SJSA1 (cell line): Measurements from ENCODE around the gene NPAS3. TPM values are rescaled to one million over a fixed set of nuclear protein-coding genes. Genes with fewer than 3 reads are reported as not detected.

Experiments
- DNase-seq, 2 experiments: peaks; one replicate each; pipeline ENCODE4 v3.0.0-alpha.2; 2015 to 2020; ENCODE audit warnings: low spot score in 2 of 2, low read depth in 1 of 2
- H3K27ac ChIP-seq: fragments of 250-450 bp; sonication (Bioruptor Pico); 2 replicates; pipeline ENCODE4 v1.5.1; 2020; ENCODE audit warnings: mild to moderate bottlenecking, moderate library complexity
- H3K27me3 ChIP-seq: fragments of 250-450 bp; sonication (Bioruptor Pico); replicated peaks from 2 replicates; pipeline ENCODE4 v1.5.1; 2020; ENCODE audit warnings: mild to moderate bottlenecking, moderate library complexity
- H3K36me3 ChIP-seq: fragments of 250-450 bp; sonication (Bioruptor Pico); 2 replicates; pipeline ENCODE4 v1.5.1; 2020; ENCODE audit warnings: mild to moderate bottlenecking
- H3K4me1 ChIP-seq: fragments of 250-450 bp; sonication (Bioruptor Pico); replicated peaks from 2 replicates; pipeline ENCODE4 v1.6.1; 2021; ENCODE audit warnings: mild to moderate bottlenecking
- H3K4me3 ChIP-seq: fragments of 250-450 bp; sonication (Bioruptor Pico); 2 replicates; pipeline ENCODE4 v1.5.1; 2020; ENCODE audit warnings: mild to moderate bottlenecking
- H3K9me3 ChIP-seq: fragments of 250-450 bp; sonication (Bioruptor Pico); replicated peaks from 2 replicates; pipeline ENCODE4 v1.5.1; 2020; ENCODE audit warnings: mild to moderate bottlenecking
- total RNA-seq: library from RNA; depleted of rRNA; stranded (reverse); fragments of >200 nt; shearing (Covaris generic); gene quantifications from 2 replicates; pipeline ENCODE4 v1.2.3, GENCODE V29; 2014

Gene NPAS3
- total RNA-seq, 1 experiment from 2014 or later, result 0.26 TPM

DNA sequence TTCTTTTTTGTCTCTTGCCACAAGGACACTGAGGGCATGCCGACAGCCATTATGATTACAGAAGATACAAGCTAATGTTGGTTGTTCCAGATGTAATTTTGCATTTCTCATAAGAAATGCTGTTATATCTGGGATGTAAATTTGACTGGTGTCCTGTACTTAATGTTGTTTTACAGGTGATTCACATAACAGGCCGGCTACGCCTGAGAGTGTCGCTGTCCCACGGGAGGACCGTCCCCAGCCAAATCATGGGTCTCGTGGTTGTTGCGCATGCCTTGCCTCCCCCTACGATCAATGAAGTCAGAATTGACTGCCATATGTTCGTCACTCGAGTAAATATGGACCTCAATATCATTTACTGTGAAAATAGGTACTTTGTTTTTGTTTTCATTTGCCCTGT is 835.5 kb downstream of the NPAS3 start:
- DNase-seq, result no peak
- Histone ChIP-seq H3K9me3 (no peaks in the 10 kb centered on the region), H3K36me3 (no peaks in the 10 kb centered on the region), H3K4me3 (no peak overlapping the region), H3K27ac (no peak overlapping the region), H3K27me3 (no peaks in the 10 kb centered on the region), H3K4me1 (peaks cover 7% of the 10 kb centered on the region)

DNA sequence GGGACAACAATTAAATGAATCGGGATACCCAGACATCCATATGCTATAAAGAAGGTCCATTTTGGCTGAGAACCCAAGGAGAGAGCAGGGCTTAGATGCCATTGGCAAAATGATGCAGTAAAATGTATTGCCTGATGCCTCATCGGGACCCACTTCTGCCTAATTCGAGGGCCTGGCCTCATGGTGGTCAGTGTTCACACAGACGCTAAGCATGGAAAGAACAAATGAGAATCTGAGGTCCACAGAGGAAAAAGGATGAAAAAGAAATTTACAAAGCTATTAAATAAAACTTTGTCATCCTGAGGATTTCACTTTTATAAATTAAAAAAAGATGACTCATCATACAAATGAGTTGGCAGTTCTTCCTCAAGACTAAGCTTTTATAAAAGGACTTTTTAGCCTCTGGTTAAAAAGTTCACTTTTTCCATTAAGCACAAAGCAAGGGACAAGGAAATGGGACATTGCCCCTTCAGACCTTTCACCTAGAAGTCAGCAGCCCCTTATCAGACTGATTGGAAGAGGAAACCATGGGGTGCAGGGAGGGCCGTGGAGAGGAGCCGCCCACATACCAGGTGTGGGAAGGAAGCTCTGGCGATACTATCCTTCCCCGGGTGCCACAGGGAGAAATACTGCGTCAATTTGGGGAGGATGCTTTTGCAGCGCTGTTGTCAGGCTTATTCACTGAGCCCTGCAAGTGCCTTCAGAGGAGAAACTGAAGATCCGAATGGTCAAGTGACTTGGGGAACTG is 836.2 kb downstream of the NPAS3 start:
- H3K4me3 ChIP-seq, result no peak overlapping the region
- no peak for DNase-seq
- no peaks in the 10 kb centered on the region for H3K27me3 ChIP-seq
- H3K4me1 ChIP-seq, result peaks cover 7% of the 10 kb centered on the region
- no peak overlapping the region for H3K27ac ChIP-seq
- no peaks in the 10 kb centered on the region for H3K9me3 ChIP-seq
- H3K36me3 ChIP-seq, result no peaks in the 10 kb centered on the region

DNA sequence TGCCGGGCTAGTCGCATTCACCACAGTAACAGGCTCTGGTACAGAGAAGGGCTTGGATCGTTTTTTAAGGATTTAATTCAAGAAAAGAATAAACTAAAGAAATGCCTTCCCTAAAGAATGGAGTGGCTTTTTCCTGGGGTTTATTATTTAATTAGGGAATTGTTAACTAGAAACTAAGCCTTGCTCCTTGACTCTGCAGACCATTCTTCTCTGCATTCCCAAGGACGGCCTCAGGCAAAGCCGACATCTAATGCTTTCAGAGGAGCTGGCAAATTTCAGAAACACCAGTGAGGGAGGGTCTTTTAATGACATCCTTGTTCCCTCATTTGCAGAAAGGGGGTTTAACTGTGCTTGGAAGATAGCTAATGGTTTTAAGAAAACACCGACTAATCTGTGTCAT is 838.2 kb downstream of the NPAS3 start:
- no peaks in the 10 kb centered on the region for H3K36me3 ChIP-seq
- H3K9me3 ChIP-seq, result no peaks in the 10 kb centered on the region
- H3K27me3 ChIP-seq, result no peaks in the 10 kb centered on the region
- DNase-seq, result no peak
- no peak overlapping the region for H3K27ac ChIP-seq
- peaks cover 19% of the 10 kb centered on the region for H3K4me1 ChIP-seq
- no peak overlapping the region for H3K4me3 ChIP-seq

DNA sequence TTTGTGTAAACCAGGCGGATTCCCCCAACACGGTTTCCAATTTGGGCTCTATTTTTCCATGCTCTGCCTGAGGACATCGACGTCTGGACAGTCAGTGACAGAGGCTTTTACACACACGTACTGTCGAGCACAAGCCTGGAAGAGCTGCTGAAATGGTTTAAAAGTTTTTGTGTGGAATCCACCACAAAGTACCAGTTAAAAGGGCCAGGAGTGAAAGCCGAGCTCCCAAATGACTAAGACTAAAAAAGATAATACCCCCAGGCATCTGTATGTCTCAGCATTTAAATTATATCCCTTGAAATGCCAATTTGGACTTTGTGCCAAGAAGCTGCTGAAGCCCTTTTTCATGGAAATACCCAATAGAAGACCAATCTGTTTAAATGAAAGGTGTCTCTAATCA is 839.0 kb downstream of the NPAS3 start:
- no peaks in the 10 kb centered on the region for H3K27me3 ChIP-seq

DNA sequence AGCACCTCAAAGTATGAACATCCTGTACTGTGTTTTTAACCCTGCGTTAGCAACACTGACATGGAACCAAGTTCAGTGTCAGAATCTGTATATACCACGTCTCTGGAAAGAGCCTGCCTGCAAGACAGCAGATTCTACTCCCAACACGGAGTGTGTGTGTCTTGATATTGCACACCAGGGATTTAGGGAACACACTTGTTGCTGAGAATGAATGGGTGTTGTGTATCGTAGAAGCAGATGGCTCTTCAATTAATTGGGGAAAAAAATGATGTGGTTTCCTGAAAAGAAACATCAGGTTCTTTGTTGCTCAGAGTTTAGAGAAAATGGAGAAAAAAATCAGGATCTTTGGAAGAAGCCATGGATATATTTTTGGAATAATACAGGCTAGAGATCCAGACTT is 841.4 kb downstream of the NPAS3 start:
- no peaks in the 10 kb centered on the region for H3K27me3 ChIP-seq
- peaks cover 14% of the 10 kb centered on the region for H3K4me1 ChIP-seq
- no peak overlapping the region for H3K4me3 ChIP-seq
- no peak overlapping the region for H3K27ac ChIP-seq
- H3K36me3 ChIP-seq, result no peaks in the 10 kb centered on the region
- H3K9me3 ChIP-seq, result no peaks in the 10 kb centered on the region
- no peak for DNase-seq

More for the DNA sequence above, 839.0 kb downstream of the NPAS3 start:
- DNase-seq, result no peak
- peaks cover 19% of the 10 kb centered on the region for H3K4me1 ChIP-seq
- no peaks in the 10 kb centered on the region for H3K9me3 ChIP-seq
- H3K27ac ChIP-seq, result no peak overlapping the region
- H3K36me3 ChIP-seq, result no peaks in the 10 kb centered on the region
- no peak overlapping the region for H3K4me3 ChIP-seq

DNA sequence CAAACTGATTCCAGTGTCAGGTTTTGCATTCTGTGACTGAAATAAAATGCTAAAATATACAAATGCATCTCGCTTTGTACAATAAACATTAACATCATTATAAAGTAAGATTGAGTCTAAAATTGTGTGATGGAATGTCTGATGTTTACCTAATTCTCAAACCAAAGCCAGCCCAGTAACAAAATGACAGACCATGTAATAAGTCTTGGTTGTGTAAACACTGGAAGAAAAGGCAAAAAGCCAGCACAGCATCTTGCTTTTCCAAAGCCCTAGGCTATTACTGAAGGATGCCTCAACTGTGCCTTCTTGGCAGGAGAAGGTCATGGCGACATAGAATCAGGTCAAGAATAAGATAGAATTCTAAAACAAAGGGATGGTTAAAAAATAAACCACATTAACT is 842.6 kb downstream of the NPAS3 start:
- H3K9me3 ChIP-seq, result no peaks in the 10 kb centered on the region
- H3K4me1 ChIP-seq, result peaks cover 13% of the 10 kb centered on the region
- peak in 1 of 2 experiments; percentile 29 for DNase-seq
- H3K27me3 ChIP-seq, result no peaks in the 10 kb centered on the region
- H3K4me3 ChIP-seq, result no peak overlapping the region
- no peaks in the 10 kb centered on the region for H3K36me3 ChIP-seq
- H3K27ac ChIP-seq, result no peak overlapping the region

DNA sequence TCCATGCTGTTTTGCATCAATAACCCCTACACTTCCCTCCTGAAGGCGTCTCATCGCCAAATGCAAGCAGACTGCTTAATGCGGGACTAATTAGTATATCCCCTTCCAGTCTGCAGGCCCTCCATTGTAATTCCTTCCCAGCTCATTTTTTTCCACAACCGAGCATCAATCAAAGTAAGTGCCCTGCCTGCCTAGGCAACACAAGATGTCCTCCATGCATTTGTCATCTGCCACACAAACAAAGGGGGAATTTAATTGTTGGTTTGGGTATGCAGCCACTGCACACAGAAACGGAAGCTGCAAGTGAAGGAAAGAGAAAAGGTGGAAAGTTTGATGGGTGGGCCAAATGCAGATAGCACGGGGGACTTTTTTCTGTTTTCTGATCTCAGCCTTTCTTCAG is 844.2 kb downstream of the NPAS3 start:
- Histone ChIP-seq H3K27ac (no peak overlapping the region), H3K27me3 (no peaks in the 10 kb centered on the region), H3K36me3 (no peaks in the 10 kb centered on the region), H3K9me3 (no peaks in the 10 kb centered on the region), H3K4me3 (no peak overlapping the region), H3K4me1 (peaks cover 13% of the 10 kb centered on the region)
- DNase-seq, result no peak

DNA sequence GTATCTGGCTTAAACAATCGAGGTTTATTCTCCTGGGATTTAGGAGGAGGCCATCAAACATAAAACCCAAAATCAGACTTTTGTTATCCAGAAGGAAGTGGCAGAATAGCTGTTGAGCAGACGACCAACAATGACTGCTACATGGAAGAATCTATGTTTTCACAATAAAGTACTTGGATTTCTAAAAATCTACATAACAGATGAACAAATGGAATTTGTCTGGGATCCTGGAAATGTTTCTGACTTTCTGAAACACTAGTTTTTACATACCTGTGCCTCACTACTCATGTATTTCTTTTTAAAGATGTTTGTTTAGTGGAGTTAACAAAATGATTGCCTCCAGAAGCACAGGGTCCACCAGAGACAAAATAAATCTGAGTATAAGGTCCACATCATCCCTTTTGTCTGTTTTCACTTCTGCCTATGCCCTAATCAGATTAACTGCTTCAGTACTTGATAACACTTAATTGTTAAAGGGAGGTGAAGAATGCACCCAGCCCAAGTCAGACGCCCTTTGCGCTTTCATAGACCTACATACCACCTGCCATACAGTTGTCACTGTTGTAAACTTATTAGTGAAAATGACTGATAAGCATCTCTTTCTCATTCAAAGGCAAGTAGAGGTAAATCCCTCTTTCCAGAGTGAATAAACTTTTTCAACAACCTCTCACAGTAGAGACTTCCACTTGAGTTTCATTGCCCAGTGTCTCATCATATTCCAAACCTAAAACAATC is 847.6 kb downstream of the NPAS3 start:
- Histone ChIP-seq H3K36me3 (no peaks in the 10 kb centered on the region), H3K9me3 (no peaks in the 10 kb centered on the region), H3K4me3 (no peak overlapping the region), H3K27me3 (no peaks in the 10 kb centered on the region), H3K27ac (no peak overlapping the region), H3K4me1 (peaks cover 3% of the 10 kb centered on the region)
- DNase-seq, result no peak

DNA sequence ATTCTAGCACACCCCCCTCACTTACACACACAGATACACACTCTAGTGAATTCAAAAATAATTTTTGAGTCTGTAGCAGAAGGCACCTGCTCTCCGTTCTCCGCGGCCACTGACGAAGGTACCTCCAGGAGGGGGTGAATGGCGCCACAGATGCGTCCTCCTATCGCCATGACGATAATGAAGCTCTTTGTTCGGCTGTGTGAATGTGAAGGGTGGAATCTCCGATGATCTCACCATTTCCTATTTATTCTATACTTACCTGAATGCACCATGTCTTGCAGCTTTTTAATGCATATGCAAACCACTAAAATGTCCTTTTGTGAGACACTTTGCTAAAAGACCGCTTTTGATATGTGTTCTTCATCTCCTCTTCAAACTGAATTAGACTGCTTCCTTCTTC is 849.5 kb downstream of the NPAS3 start:
- H3K9me3 ChIP-seq, result no peaks in the 10 kb centered on the region
- H3K4me3 ChIP-seq, result no peak overlapping the region
- H3K27me3 ChIP-seq, result no peaks in the 10 kb centered on the region
- H3K27ac ChIP-seq, result no peak overlapping the region
- no peak for DNase-seq
- H3K4me1 ChIP-seq, result no peaks in the 10 kb centered on the region; the same call in 1 of the 2 replicates
- H3K36me3 ChIP-seq, result no peaks in the 10 kb centered on the region

DNA sequence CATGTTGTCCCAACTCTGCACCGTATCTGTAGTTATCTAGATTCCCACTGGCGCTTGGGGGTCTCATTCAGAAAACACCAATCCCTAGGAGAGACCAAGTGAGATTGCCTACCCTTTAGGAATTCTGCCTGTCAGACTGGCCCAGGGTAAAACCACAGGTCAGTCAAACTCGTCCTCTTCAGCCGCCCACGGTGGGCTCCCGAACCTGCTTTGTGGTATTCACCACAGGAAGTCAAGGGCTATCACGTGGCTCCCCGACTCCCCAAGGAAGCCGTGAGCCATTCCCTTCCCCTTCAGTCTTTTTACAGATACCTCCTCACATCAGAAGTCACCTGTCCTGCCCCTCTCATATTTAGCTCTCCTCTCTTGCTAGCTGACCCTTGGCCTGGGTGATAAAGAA is 852.3 kb downstream of the NPAS3 start:
- no peaks in the 10 kb centered on the region for H3K36me3 ChIP-seq
- H3K27me3 ChIP-seq, result no peaks in the 10 kb centered on the region
- DNase-seq, result no peak
- no peak overlapping the region for H3K4me3 ChIP-seq
- no peaks in the 10 kb centered on the region; the same call in 1 of the 2 replicates for H3K4me1 ChIP-seq
- no peaks in the 10 kb centered on the region for H3K9me3 ChIP-seq
- no peak overlapping the region for H3K27ac ChIP-seq

DNA sequence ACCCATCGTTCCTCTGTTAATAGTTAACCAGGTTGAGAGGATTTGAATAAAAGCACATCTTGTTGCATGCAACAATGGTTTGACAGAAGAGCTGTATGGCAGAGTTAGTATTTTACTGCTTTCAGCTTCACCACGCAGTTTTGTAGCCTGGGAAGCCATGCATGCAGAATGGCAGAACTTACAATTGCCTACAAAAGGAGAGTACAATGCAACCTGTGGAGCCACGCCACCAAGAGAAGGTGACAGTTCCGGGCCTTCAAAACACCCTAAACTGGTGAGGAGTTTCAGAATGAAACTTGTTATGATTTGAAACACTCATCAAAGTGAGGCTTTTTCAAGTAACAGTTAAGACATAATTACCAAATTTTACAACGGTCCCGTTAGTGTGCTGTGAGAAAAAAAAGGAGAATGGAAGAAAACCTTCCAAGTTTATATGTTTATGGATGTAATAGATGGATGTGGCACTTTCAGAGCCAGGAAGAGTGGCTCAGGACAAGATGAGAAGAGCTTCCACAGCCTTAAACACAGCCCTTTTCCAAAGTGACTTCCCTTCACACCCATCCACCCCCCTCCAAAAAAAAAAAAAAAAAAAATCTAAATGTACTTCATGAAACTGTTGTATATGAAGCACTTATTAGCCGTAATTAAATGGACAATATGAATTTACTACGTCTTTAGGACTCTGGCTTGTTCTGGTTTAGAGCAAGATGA is 853.5 kb downstream of the NPAS3 start:
- Histone ChIP-seq H3K27ac (no peak overlapping the region), H3K27me3 (no peaks in the 10 kb centered on the region), H3K9me3 (no peaks in the 10 kb centered on the region), H3K4me1 (no peaks in the 10 kb centered on the region; the same call in 1 of the 2 replicates), H3K4me3 (no peak overlapping the region), H3K36me3 (no peaks in the 10 kb centered on the region)
- DNase-seq, result no peak

DNA sequence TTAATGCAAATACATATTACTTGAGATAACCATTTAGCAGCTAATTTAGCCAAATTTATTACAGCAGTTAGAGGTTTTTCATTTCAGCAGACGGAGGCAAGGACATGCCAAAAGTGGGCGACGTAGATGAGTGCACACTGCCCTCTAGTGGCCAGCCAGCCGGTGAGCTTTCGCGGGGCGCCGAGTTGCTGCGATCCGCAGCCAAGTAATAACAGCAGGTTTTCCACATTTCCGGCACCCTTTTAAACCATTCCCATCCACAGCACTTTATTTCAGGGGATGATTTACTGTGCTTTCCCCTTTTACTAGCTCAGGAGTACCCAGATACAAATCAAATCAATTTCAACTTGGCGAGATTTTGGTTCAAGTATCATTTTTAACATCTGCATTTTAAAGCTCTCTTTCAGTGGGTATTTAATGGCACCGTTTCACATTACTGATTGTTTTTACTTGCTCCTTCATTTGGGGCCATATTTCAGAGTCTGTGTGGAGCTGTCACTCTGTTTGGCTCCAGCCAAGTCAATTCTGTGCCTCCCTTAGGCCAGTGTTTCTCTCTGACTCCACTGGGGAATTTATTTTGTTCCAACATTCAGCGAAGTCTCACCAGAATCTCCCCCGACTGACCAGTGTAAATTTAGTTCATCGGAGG is 854.2 kb downstream of the NPAS3 start:
- no peak overlapping the region for H3K27ac ChIP-seq
- H3K9me3 ChIP-seq, result no peaks in the 10 kb centered on the region
- no peaks in the 10 kb centered on the region for H3K27me3 ChIP-seq
- no peaks in the 10 kb centered on the region; the same call in 1 of the 2 replicates for H3K4me1 ChIP-seq
- peak; percentile 52 to 72 for DNase-seq
- no peak overlapping the region for H3K4me3 ChIP-seq
- no peaks in the 10 kb centered on the region for H3K36me3 ChIP-seq

DNA sequence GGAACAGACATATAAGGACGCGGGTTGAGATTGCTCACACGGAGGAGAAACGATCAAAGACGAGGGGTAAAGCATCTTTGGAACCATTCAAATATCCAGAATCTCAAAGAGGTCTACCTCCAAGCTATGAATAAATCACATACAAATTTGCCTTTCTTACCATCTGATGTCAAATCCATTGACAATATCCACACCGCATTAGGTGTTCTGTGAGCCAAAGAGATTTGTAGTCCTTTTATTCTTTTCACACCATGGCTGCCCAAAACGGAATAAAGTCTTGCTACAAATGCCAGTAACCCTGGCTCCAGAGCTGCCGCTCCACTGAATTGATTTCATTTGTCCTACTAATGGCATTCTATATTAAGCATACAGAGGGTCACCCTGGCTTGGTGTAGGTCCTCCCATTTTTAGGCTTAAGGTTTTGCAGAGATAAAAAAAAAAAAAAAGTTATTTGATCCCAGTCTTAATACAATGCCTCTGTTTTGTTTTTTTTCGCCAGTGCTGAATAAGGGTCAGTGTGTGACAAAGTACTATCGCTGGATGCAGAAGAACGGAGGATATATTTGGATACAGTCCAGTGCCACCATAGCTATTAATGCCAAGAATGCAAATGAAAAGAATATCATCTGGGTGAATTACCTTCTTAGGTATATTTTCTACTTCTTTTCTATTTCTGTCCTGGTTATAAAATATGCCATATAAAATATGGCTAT is 854.9 kb downstream of the NPAS3 start:
- H3K27me3 ChIP-seq, result no peaks in the 10 kb centered on the region
- no peak overlapping the region for H3K27ac ChIP-seq
- H3K36me3 ChIP-seq, result no peaks in the 10 kb centered on the region
- no peak overlapping the region for H3K4me3 ChIP-seq
- DNase-seq, result no peak
- no peaks in the 10 kb centered on the region for H3K9me3 ChIP-seq
- no peaks in the 10 kb centered on the region; the same call in 1 of the 2 replicates for H3K4me1 ChIP-seq
